GM19328 (cell line): ENCODE results near the gene FGFR1OP2.
A peak's percentile ranks its signal among the peaks of the same experiment; 100 is the strongest.

Experiments
- ATAC-seq: cut with Tn5 transposase; IDR thresholded peaks from one replicate; pipeline ENCODE4 v1.9.1; 2021; ENCODE audit warnings: mild to moderate bottlenecking, moderate library complexity; ENCODE audit not compliant: unreplicated experiment

FGFR1OP2 gene

GRCh38 chr12:27000961-27001360 lies 62.7 kb downstream of the FGFR1OP2 start:
- no peak for ATAC-seq

GRCh38 chr12:27001663-27002062 lies 63.4 kb downstream of the FGFR1OP2 start:
- no peak for ATAC-seq

DNA sequence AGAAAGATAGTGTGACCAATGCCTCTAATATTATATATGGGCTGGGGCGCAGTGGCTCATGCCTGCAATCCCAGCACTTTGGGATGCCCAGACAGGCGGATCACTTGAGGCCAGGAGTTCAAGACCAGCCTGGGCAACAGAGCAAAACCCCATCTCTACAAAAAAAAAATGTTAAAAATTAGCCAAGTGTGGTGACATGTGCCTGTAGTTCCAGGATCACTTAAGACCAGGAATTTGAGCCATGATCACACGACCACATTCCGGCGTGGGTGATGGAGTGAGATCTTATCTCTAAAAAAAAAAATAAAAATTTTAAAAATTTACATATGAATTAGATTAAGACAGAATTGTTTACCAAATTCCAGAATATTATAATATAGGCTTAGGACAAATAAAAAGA lies 63.9 kb downstream of the FGFR1OP2 start:
- no peak for ATAC-seq

- ATAC-seq, result no peak
Observed at GRCh38 chr12:27003421-27004381, 65.4 kb downstream of the FGFR1OP2 start.

DNA sequence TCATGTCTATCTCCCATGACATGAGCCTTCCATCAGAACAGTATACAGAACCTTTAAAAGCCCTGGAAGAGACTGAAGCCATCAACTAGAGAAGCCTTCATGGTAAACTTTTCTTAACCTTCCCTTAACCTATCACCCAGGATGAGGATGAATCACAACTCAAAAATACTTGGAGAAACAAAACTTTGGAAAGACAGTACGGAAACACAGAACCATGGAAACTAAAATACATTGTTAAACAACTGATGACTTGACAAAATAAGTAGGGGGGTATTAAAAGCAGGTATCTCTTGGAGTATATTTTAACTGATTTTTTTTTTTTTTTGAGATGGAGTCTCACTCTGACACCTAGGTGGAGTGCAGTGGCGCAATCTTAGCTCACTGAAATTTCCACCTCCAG lies 67.2 kb downstream of the FGFR1OP2 start:
- ATAC-seq, result no peak

DNA sequence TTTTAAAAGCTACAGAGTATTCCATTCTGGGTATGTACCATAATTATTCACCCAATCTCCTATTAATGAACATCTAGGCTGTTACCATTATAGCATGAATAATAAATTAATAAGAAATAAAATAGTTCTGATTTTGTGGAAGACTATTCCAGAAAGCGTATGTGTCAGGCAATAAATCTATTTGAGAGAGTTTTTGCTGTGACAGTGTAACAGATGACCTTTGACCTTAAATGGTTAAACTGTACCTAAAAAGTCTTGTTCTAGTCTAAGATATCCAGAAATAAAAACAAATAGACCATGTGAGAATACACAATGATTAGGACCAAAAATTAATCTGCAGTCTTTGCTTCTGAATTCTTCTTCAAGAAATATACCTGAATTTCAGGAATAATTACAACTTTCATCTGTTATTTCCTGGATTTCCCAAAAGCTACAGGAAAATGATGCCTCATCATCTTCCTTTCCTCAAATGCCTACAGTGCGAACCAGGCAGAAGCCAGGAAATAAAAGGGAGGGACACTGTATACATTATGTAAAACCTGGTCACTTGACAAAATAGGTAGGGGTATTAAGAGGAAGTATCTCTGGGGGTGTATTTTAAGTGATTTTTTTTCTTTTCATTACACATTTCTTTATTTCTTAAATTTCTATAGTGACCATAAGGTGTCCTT lies 68.7 kb downstream of the FGFR1OP2 start:
- ATAC-seq, result no peak

DNA sequence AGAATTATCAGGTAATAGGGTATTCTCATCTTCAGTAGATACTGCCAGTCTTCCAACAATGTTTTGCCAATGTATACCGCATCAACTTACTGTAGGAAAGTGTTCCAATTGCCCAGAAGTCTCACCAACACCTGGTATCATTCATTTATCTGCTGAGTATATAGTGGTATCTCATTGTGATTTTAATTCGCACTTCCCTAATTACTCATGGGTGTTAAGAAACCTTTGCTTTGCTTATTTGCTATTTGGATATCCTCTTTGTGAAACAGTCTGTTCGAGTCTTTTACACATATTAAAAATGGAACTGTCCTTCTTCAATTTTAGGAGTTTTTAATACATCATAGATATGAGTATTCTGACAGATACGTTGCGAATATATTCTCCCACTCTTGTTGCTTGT lies 69.8 kb downstream of the FGFR1OP2 start:
- no peak for ATAC-seq

- no peak for ATAC-seq
Observed at GRCh38 chr12:27009881-27010301, 71.6 kb downstream of the FGFR1OP2 start.

- no peak for ATAC-seq
Observed at GRCh38 chr12:27012239-27012981, 74.1 kb downstream of the FGFR1OP2 start.

DNA sequence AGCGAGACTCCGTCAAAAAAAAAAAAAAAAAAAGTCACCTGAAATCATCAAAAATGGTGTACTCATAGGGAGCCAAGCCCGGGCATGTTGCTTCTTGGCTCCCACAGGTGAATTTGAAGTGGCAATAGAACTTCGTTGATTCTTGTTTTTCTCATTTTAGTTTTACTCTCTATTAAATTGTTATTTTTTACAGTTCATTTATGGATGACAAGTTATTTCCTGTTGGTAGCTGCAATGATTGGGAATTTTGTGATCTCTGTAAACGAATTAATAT lies 74.6 kb downstream of the FGFR1OP2 start:
- no peak for ATAC-seq

DNA sequence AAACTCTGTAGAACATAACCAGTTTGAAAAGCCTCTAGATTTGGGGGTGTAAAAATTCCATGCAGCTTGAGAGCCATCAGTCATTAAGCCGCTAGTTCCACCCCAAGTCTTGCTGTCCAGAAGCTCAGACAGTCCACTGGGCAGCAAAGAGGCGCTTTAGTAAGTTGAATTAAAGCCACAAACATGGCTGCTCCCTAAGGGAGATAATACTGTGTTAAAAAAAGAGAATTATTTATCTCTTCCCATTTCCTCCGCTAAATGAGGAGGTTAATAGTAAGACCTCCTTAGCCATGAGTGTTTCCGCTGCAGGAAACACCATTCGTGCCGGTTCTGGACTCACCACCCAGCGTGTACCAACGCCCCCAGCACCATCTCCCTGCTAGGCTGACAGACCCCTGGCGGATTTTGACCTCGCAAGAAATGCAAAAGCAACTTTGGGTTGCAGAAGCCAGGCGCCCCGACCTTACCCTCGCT lies 75.4 kb downstream of the FGFR1OP2 start:
- ATAC-seq, result peak; percentile 18

GRCh38 chr12:27014085-27014858 lies 76.0 kb downstream of the FGFR1OP2 start, which contains the start of gene TM7SF3:
Gene TM7SF3 (minus strand): TSS chr12:27014384. CDS start chr12:27014168, 216 bp downstream.
- ATAC-seq, result peak; percentile 77

DNA sequence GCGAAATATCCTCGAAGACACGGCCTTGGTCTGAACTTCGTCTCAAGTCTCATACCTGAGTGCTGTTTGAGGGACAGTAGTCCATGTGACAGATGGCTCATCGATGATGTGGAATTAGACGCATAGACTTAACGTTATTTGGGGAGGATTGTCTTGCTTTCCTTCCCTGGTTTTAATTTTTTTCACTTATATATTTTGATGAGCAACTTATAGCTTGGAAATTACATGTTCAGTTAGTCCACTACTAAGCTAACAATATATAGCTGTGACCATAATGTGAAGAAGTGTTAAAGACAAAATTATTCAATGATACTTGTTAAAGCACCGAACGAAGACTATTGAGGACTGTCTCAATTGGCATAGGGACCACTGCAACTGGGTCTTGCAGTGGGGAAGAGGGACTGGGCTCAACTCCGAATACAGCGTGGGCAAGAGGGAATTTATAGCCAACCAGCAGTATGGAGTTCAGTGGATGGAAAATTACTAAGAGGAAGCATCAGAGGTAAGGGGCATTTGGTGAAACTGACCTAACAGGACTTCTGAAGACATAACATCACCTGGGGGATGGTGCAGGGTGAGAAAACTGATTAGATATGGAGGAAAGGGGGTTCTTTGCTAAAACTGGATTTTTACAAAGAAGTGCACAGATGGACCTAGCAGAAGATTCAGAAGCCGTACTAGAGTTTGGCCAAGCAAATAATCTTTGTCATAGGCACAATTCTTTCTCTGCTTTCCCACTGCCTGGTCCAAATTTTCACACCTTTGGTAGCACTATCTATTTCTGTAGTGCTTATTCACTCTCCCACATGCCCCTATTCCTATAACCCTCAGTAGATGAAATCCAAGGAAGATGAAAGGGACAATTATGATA lies 76.8 kb downstream of the FGFR1OP2 start:
- no peak for ATAC-seq

DNA sequence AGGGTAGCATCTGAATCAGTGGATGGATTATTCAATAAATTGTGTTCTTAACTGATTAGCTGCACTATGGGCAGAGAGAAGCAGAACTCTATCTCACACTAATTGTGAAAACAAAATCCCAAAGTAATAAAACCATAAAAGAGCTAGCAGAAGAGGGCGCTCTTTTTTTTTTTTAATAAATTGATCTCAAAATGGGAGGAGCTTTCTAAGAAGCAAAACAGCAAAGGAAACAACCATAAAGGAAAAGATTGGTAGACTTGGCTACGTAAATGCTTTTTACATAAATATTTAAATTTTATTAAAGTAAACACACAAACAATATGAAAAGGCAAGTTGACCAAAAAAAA lies 77.4 kb downstream of the FGFR1OP2 start:
- ATAC-seq, result no peak
